ENCODE data around the gene GRIK1. TPM values are rescaled to one million over a fixed set of nuclear protein-coding genes. Genes with fewer than 3 reads are reported as not detected.

GRIK1 gene
- total RNA-seq, 4 donors from 2014 or later, result 0.13 to 0.97 (median 0.38) TPM

DNA sequence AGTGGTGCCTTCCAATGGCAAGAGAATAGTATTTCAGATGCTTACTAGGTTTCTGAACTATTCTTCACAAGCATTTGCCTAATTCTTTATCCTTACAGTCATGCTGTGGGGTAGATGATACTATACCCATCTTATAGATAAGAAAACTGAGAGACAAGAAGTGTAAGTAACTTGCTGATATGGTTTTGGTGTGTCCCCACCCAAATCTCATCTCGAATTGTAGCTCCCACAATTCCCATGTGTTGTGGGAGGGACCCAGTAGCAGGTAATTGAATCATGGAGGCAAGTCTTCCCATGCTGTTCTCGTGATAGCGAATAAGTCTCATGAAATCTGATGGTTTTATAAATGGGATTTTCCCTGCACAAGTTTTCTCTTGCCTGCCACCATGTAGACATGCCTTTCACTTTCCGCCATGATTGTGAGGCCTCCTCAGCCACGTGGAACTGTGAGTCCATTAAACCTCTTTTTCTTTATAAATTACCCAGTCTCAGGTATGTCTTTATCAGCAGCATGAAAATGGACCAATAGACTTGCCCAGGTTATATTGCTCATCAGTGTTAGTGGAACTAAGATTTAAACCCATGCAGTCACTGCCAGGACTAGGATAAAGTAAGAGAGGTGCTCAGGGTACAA lies 298.7 kb downstream of the GRIK1 start:
- Histone ChIP-seq H3K9me3 (no peaks in the 10 kb centered on the region), H3K27ac (no peak overlapping the region), H3K36me3 (no peaks in the 10 kb centered on the region), H3K4me3 (no peak overlapping the region), H3K27me3 (no peaks in the 10 kb centered on the region), H3K4me1 (no peaks in the 10 kb centered on the region)
- TF ChIP-seq POLR2A (IDR thresholded peaks at IDR 0.05), result no peak
- TF ChIP-seq EP300 (IDR thresholded peaks at IDR 0.05), result no peak
- no peak for TF ChIP-seq POLR2AphosphoS5 (IDR thresholded peaks at IDR 0.05)
- TF ChIP-seq, protein P1, sequence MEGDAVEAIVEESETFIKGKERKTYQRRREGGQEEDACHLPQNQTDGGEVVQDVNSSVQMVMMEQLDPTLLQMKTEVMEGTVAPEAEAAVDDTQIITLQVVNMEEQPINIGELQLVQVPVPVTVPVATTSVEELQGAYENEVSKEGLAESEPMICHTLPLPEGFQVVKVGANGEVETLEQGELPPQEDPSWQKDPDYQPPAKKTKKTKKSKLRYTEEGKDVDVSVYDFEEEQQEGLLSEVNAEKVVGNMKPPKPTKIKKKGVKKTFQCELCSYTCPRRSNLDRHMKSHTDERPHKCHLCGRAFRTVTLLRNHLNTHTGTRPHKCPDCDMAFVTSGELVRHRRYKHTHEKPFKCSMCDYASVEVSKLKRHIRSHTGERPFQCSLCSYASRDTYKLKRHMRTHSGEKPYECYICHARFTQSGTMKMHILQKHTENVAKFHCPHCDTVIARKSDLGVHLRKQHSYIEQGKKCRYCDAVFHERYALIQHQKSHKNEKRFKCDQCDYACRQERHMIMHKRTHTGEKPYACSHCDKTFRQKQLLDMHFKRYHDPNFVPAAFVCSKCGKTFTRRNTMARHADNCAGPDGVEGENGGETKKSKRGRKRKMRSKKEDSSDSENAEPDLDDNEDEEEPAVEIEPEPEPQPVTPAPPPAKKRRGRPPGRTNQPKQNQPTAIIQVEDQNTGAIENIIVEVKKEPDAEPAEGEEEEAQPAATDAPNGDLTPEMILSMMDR (IDR thresholded peaks at IDR 0.05), result no peak
- 92% methylated on average over 5 of the region's 5 CpGs for WGBS
- no peak for DNase-seq (ENCODE audit: low spot score in 2 of 2)

GRCh38 chr21:29640080-29640508 lies 299.7 kb downstream of the GRIK1 start:
- Histone ChIP-seq H3K27ac (no peak overlapping the region), H3K36me3 (no peaks in the 10 kb centered on the region), H3K4me1 (no peaks in the 10 kb centered on the region), H3K27me3 (no peaks in the 10 kb centered on the region), H3K4me3 (no peak overlapping the region), H3K9me3 (no peaks in the 10 kb centered on the region)
- TF ChIP-seq, protein P1 (IDR thresholded peaks at IDR 0.05), result no peak
- DNase-seq (ENCODE audit: low spot score in 2 of 2), result no peak
- WGBS, result 40% methylated on average over 2 of the region's 2 CpGs

DNA sequence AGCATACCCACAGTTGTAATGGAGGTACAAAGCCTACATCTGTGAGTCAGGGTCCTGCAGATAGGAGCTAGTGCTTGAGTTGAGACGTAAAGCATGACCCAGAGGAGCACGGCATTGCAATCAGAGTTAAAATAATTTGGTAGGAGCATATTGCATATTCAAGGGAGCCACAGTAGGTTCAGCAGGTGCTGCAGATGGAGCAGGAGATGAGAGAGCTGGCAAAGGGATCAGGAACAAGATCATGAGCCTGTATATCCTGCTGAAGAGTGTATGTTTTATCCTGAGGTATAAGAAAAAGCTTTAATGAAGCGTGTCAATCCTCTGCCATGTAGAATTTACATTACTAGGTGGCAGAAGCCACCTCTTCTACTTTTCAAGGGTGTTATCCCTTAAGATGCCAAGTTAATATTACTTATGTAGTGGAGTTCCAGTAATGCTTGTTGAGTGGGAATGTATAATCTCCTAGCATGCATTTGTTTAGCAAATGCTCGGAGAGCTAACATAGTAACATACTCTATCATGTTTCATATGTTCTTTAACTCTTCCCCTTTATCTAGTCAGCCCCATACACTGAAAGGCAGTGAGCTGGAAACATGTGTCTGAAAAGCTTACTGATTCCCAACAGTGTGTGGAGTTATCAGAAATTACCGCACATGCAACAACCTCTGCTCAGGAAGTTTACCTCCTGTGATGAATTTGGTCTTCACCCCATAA lies 300.3 kb downstream of the GRIK1 start:
- no peaks in the 10 kb centered on the region for H3K9me3 ChIP-seq
- no peaks in the 10 kb centered on the region for H3K36me3 ChIP-seq
- TF ChIP-seq EP300 (IDR thresholded peaks at IDR 0.05) (no peak), POLR2A (IDR thresholded peaks at IDR 0.05) (no peak)
- no peak for DNase-seq (ENCODE audit: low spot score in 2 of 2)
- H3K4me3 ChIP-seq, result no peak overlapping the region
- H3K4me1 ChIP-seq, result no peaks in the 10 kb centered on the region
- no peak overlapping the region for H3K27ac ChIP-seq
- WGBS, result 83% methylated on average over 5 of the region's 5 CpGs
- H3K27me3 ChIP-seq, result no peaks in the 10 kb centered on the region

- H3K36me3 ChIP-seq, result no peaks in the 10 kb centered on the region
- H3K4me1 ChIP-seq, result no peaks in the 10 kb centered on the region
- WGBS, result 91% methylated on average over 2 of the region's 2 CpGs
- no peaks in the 10 kb centered on the region for H3K27me3 ChIP-seq
- H3K9me3 ChIP-seq, result no peaks in the 10 kb centered on the region
- no peak overlapping the region for H3K27ac ChIP-seq
- TF ChIP-seq POLR2A (IDR thresholded peaks at IDR 0.05) (no peak), POLR2AphosphoS5 (IDR thresholded peaks at IDR 0.05) (no peak), EP300 (IDR thresholded peaks at IDR 0.05) (no peak)
- TF ChIP-seq, protein P1 (IDR thresholded peaks at IDR 0.05), result no peak
- H3K4me3 ChIP-seq, result no peak overlapping the region
- DNase-seq (ENCODE audit: low spot score in 2 of 2), result no peak
These were observed 301.0 kb downstream of the GRIK1 start for GRCh38 chr21:29638761-29639327.

DNA sequence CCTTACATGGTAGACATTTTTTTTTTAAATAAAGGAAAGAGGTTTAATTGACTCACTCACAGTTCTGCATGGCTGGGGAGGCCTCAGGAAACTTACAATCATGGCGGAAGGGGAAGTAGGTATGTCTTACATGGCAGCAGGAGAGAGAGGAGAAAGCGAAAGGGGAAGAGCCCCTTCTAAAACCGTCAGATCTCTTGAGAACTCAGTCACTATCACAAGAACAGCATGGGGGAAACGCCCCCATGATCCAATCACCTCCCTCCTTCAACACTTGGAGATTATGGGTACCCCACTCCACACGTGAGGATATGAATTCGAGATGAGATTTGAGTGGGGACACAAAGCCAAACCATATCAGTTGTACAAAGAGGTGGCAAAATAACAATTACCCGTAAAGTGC lies 301.7 kb downstream of the GRIK1 start:
- 91% methylated on average over 7 of the region's 7 CpGs for WGBS
- TF ChIP-seq, protein P1 (IDR thresholded peaks at IDR 0.05), result no peak
- TF ChIP-seq POLR2A (IDR thresholded peaks at IDR 0.05) (no peak), EP300 (IDR thresholded peaks at IDR 0.05) (no peak), POLR2AphosphoS5 (IDR thresholded peaks at IDR 0.05) (no peak)
- H3K27ac ChIP-seq, result no peak overlapping the region
- no peaks in the 10 kb centered on the region for H3K9me3 ChIP-seq
- no peaks in the 10 kb centered on the region for H3K36me3 ChIP-seq
- H3K4me1 ChIP-seq, result no peaks in the 10 kb centered on the region
- DNase-seq (ENCODE audit: low spot score in 2 of 2), result no peak
- no peaks in the 10 kb centered on the region for H3K27me3 ChIP-seq
- H3K4me3 ChIP-seq, result no peak overlapping the region

Data from suprapubic skin (tissue), 4 donors.